Natural killer cell (primary cell): ENCODE data around the gene CUL1. TPM values are rescaled to one million over a fixed set of nuclear protein-coding genes. Genes with fewer than 3 reads are reported as not detected.

Experiments
- ATAC-seq, 3 donors: fragments of 150-1000 bp in 2 of 3; fragments of 200-7000 bp in 1 of 3; cut with Tn5 transposase; 1 replicate in 1 of 3; 2 replicates in 2 of 3; pipeline ENCODE4 v1.10.0; 2021; ENCODE audit warnings: mild to moderate bottlenecking in 2 of 3, moderate library complexity in 2 of 3
- DNase-seq, 2 donors: peaks; one replicate each; pipeline versions ENCODE4 v3.0.0 to v3.0.0-alpha.2; 2013 to 2021; ENCODE audit warnings: mixed read lengths in 1 of 2
- H3K27ac ChIP-seq: one replicate; pipeline ENCODE4 v1.5.1; 2013; ENCODE audit warnings: mild to moderate bottlenecking, low read length
- H3K27me3 ChIP-seq: one replicate; pipeline ENCODE4 v1.6.1; 2013; ENCODE audit warnings: low read length; ENCODE audit not compliant: control insufficient read depth, insufficient read depth
- H3K36me3 ChIP-seq: one replicate; pipeline ENCODE4 v1.6.1; 2013; ENCODE audit warnings: low read length; ENCODE audit not compliant: control insufficient read depth, insufficient read depth
- H3K4me1 ChIP-seq: one replicate; pipeline ENCODE4 v1.6.1; 2013; ENCODE audit warnings: low read length; ENCODE audit not compliant: control insufficient read depth, insufficient read depth
- H3K4me3 ChIP-seq: one replicate; pipeline ENCODE4 v1.5.1; 2013; ENCODE audit warnings: low read length
- H3K9me3 ChIP-seq: one replicate; pipeline ENCODE4 v1.6.1; 2013; ENCODE audit warnings: low read length; ENCODE audit not compliant: control insufficient read depth, insufficient read depth
- H3K27ac Mint-ChIP-seq, 2 donors: one replicate each; pipeline ENCODE4 v1.8.0; 2022; ENCODE audit warnings: mild to moderate bottlenecking in 2 of 2, mixed read lengths in 2 of 2, moderate library complexity in 1 of 2
- H3K27me3 Mint-ChIP-seq, 2 donors: one replicate each; pipeline ENCODE4 v1.8.0; 2022; ENCODE audit warnings: low read depth in 2 of 2, mixed read lengths in 2 of 2
- H3K36me3 Mint-ChIP-seq: one replicate; pipeline ENCODE4 v1.8.0; 2022; ENCODE audit warnings: mixed read lengths
- H3K4me1 Mint-ChIP-seq, 2 donors: one replicate each; pipeline ENCODE4 v1.8.0; 2022; ENCODE audit warnings: mixed read lengths in 2 of 2
- H3K4me3 Mint-ChIP-seq: one replicate; pipeline ENCODE4 v1.8.0; 2022; ENCODE audit warnings: mild to moderate bottlenecking, moderate library complexity, mixed read lengths
- H3K9me3 Mint-ChIP-seq, 2 donors: one replicate each; pipeline ENCODE4 v1.8.0; 2022; ENCODE audit warnings: mixed read lengths in 2 of 2
- CTCF ChIP-seq: fragments of 200-600 bp; IDR thresholded peaks from one replicate; pipeline ENCODE4 v1.8.0; 2022; ENCODE audit warnings: antibody characterized with exemption
- WGBS: methylation state at CpG from one replicate; pipeline ENCODE4 v1.1.7; 2013; ENCODE audit warnings: missing lambda C conversion rate; ENCODE audit not compliant: insufficient coverage; 5-methylcytosine and 5-hydroxymethylcytosine counted together
- intact Hi-C: fragments of 100-400 bp; cut with micrococcal nuclease; formaldehyde crosslinking; loops from one replicate; pipeline ENCODE4 v1.14.2; 2022
- total RNA-seq, 4 donors: library from RNA; stranded (reverse); fragments of 120-200 nt in 1 of 4; gene quantifications; one replicate each; pipeline versions ENCODE4 v1.2.3 to v1.2.4, GENCODE V29; 2013 to 2022

CUL1 gene
- total RNA-seq, 3 donors from 2014 or later (not counting 1 experiment from before 2014, with no cell fraction given), result 37.4 to 45.1 (median 43.2) TPM

GRCh38 chr7:148727501-148728278 is 29.0 kb downstream of the CUL1 start:
- Mint-ChIP-seq H3K4me3 (peak overlapping the region; percentile 36), H3K4me1 (peaks cover 66 to 73% of the 10 kb centered on the region in 2 donors), H3K9me3 (no peaks in the 10 kb centered on the region), H3K36me3 (no peaks in the 10 kb centered on the region), H3K27me3 (no peaks in the 10 kb centered on the region), H3K27ac (peak overlapping the region in 1 of 2 donors; percentile 63)
- Histone ChIP-seq H3K4me1 (peaks cover 33% of the 10 kb centered on the region), H3K27ac (no peak overlapping the region), H3K4me3 (no peak overlapping the region), H3K36me3 (peaks cover 16% of the 10 kb centered on the region), H3K9me3 (no peaks in the 10 kb centered on the region), H3K27me3 (no peaks in the 10 kb centered on the region)
- WGBS, result 72% methylated on average over 11 of the region's 11 CpGs
- intact Hi-C loops, result loop anchor here (10.0 kb wide), 1 partner anchor 47 kb away; no protein-coding TSS in a partner anchor
- DNase-seq (peak in 1 of 2 donors; percentile 9), ATAC-seq (peak in 2 of 3 donors; percentile 30 to 36)
- TF ChIP-seq CTCF, result no peak

GRCh38 chr7:148729984-148730733 is 31.5 kb downstream of the CUL1 start:
- H3K27me3 ChIP-seq, result no peaks in the 10 kb centered on the region
- Mint-ChIP-seq H3K27ac (no peak overlapping the region), H3K27me3 (no peaks in the 10 kb centered on the region), H3K36me3 (no peaks in the 10 kb centered on the region), H3K4me3 (no peak overlapping the region), H3K9me3 (no peaks in the 10 kb centered on the region), H3K4me1 (peaks cover 61 to 68% of the 10 kb centered on the region in 2 donors)
- peaks cover 32% of the 10 kb centered on the region for H3K36me3 ChIP-seq
- WGBS, result 96% methylated on average over 10 of the region's 12 CpGs
- no peak for DNase-seq
- H3K9me3 ChIP-seq, result no peaks in the 10 kb centered on the region
- H3K4me3 ChIP-seq, result no peak overlapping the region
- no peak for TF ChIP-seq CTCF
- H3K4me1 ChIP-seq, result peaks cover 19% of the 10 kb centered on the region
- intact Hi-C loops, result loop anchor here (10.0 kb wide), 1 partner anchor 45 kb away; no protein-coding TSS in a partner anchor
- H3K27ac ChIP-seq, result no peak overlapping the region
- ATAC-seq, result no peak

GRCh38 chr7:148732862-148733261 is 34.2 kb downstream of the CUL1 start:
- Mint-ChIP-seq H3K27ac (no peak overlapping the region), H3K4me1 (peaks cover 47 to 54% of the 10 kb centered on the region in 2 donors), H3K4me3 (no peak overlapping the region), H3K9me3 (no peaks in the 10 kb centered on the region), H3K36me3 (no peaks in the 10 kb centered on the region), H3K27me3 (no peaks in the 10 kb centered on the region)
- Histone ChIP-seq H3K27me3 (no peaks in the 10 kb centered on the region), H3K27ac (no peak overlapping the region), H3K36me3 (peaks cover 39% of the 10 kb centered on the region), H3K4me3 (no peak overlapping the region), H3K4me1 (peaks cover 4% of the 10 kb centered on the region), H3K9me3 (no peaks in the 10 kb centered on the region)
- ATAC-seq, result no peak
- no peak for DNase-seq
- 100% methylated on average over 1 of the region's 3 CpGs for WGBS
- intact Hi-C loops, result no loop called here
- TF ChIP-seq CTCF, result no peak
